Esophagus squamous epithelium (tissue), 4 donors: ENCODE results near the gene GTSE1.

Experiments
- CTCF ChIP-seq, 6 experiments: fragments of 450-650 bp in 4 of 6; fragments of 200-600 bp in 2 of 6; sonication (generic) in 2 of 6; IDR thresholded peaks; one replicate each; pipeline ENCODE4 v1.5.1; 2016 to 2019; ENCODE audit warnings: antibody characterized with exemption in 6 of 6, mild to moderate bottlenecking in 4 of 6, moderate library complexity in 4 of 6
- POLR2A ChIP-seq, 4 donors: fragments of 450-650 bp; IDR thresholded peaks; one replicate each; pipeline ENCODE4 v1.6.1; 2017; ENCODE audit warnings: antibody characterized with exemption in 4 of 4, mild to moderate bottlenecking in 4 of 4, moderate library complexity in 3 of 4

GRCh38 chr22:46292173-46292572 is 4.5 kb upstream of the GTSE1 start:
- no peak for TF ChIP-seq CTCF (IDR thresholded peaks at IDR 0.05)
- TF ChIP-seq POLR2A (IDR thresholded peaks at IDR 0.05), result no peak
